Stomach (tissue), 9 donors: Measurements from ENCODE around the gene HEXIM1. TPM values are rescaled to one million over a fixed set of nuclear protein-coding genes. Genes with fewer than 3 reads are reported as not detected.

Experiments used
- DNase-seq, 2 donors: peaks; one replicate each; pipeline versions ENCODE4 v3.0.0 to v3.0.0-alpha.2; 2013 to 2019
- H3K27ac ChIP-seq, 5 donors: fragments of 200-600 bp in 4 of 5; sonication (generic) in 4 of 5; one replicate each; pipeline ENCODE4 v1.5.1; 2013 to 2019; ENCODE audit warnings: mild to moderate bottlenecking in 1 of 5, moderate library complexity in 1 of 5
- H3K27me3 ChIP-seq, 3 donors: fragments of 200-600 bp; sonication (generic); one replicate each; pipeline ENCODE4 v1.5.1; 2017 to 2019; ENCODE audit warnings: mixed run types in 1 of 3
- H3K36me3 ChIP-seq, 4 donors: fragments of 200-600 bp; sonication (generic); 1 replicate in 3 of 4; 2 replicates in 1 of 4; pipeline ENCODE4 v1.5.1; 2016 to 2019
- H3K4me1 ChIP-seq, 4 donors: fragments of 200-600 bp; sonication (generic); one replicate each; pipeline ENCODE4 v1.5.1; 2016 to 2019
- H3K4me3 ChIP-seq, 4 donors: fragments of 200-600 bp; sonication (generic) in 3 of 4; one replicate each; pipeline ENCODE4 v1.5.1; 2016 to 2019; ENCODE audit warnings: mild to moderate bottlenecking in 1 of 4
- H3K9me3 ChIP-seq, 4 donors: fragments of 200-600 bp; sonication (generic); one replicate each; pipeline ENCODE4 v1.5.1; 2016 to 2019
- EP300 ChIP-seq: sonication (generic); formaldehyde crosslinking; IDR thresholded peaks from one replicate; pipeline ENCODE4 v1.6.1; 2017; ENCODE audit warnings: antibody characterized with exemption
- POLR2A ChIP-seq, 4 donors: fragments of 450-650 bp; IDR thresholded peaks; one replicate each; pipeline ENCODE4 v1.6.1; 2016; ENCODE audit warnings: antibody characterized with exemption in 4 of 4, control low read depth in 2 of 4, mild to moderate bottlenecking in 1 of 4, moderate library complexity in 1 of 4
- POLR2AphosphoS5 ChIP-seq, 3 donors: sonication (generic); formaldehyde crosslinking; IDR thresholded peaks; one replicate each; pipeline ENCODE4 v1.6.1; 2016; ENCODE audit warnings: antibody characterized with exemption in 3 of 3
- WGBS, 5 donors: extraction: QIAGEN DNeasy Blood & Tissue Kit in 3 of 5; methylation state at CpG; one replicate each; pipeline versions ENCODE4 v1.1.5 to v1.1.7; 2013 to 2018; 5-methylcytosine and 5-hydroxymethylcytosine counted together
- intact Hi-C: fragments of 100-400 bp; cut with DNase I; formaldehyde crosslinking; loops from one replicate; pipeline ENCODE4 v1.15.1; 2023; ENCODE audit warnings: low total_unique reads
- polyA plus RNA-seq, 3 donors: library from polyadenylated mRNA; stranded (reverse); fragments of 200-250 nt; gene quantifications; one replicate each; pipeline ENCODE4 v1.2.3, GENCODE V29; 2013
- small RNA-seq, 4 donors: library from RNA; depleted of rRNA; stranded (forward); fragments of <200 nt; gene quantifications; one replicate each; pipeline ENCODE3, GENCODE V24; 2016
- total RNA-seq, 5 donors: library from RNA; depleted of rRNA; stranded (reverse); fragments of >200 nt; gene quantifications; one replicate each; pipeline versions ENCODE4 v1.1.0 to v1.2.3, GENCODE V29; 2014 to 2016
- TF ChIP-seq, protein P1 (sequence below), 7 experiments: fragments of 450-650 bp in 4 of 7; fragments of 200-600 bp in 3 of 7; sonication (generic) in 3 of 7; IDR thresholded peaks; one replicate each; pipeline ENCODE4 v1.5.1; 2016 to 2019; ENCODE audit warnings: antibody characterized with exemption in 7 of 7, control low read depth in 2 of 7, mild to moderate bottlenecking in 1 of 7
- donor health status: healthy with polysubstance abuse.
- donor health status: Bipolar disorder and iron deficiency.
- donor health status: healthy.

The HEXIM1 gene
- total and polyA plus RNA-seq, 8 donors: 6.4 to 23.8 (median 15.7) TPM

DNA sequence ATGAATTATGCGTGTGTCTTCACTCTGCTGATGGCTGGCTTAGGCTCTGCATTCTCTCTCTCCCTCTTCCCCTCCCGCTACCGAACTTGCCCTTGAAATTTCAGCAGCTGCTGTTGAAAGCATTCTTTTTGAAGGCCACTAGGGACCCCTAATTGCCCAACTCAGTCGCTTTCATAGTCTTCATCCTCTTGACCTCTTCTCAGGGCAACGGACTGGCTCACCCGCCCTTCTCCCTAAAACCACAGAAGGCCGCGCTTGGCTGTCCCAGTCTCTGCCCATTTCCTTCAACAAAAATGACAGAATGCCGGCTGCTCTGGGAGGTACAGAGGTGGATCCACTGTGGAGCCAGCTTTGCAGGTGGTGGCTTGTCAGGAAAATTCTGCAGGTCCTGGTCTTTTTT lies 52.4 kb downstream of the HEXIM1 start:
- TF ChIP-seq, protein P1, sequence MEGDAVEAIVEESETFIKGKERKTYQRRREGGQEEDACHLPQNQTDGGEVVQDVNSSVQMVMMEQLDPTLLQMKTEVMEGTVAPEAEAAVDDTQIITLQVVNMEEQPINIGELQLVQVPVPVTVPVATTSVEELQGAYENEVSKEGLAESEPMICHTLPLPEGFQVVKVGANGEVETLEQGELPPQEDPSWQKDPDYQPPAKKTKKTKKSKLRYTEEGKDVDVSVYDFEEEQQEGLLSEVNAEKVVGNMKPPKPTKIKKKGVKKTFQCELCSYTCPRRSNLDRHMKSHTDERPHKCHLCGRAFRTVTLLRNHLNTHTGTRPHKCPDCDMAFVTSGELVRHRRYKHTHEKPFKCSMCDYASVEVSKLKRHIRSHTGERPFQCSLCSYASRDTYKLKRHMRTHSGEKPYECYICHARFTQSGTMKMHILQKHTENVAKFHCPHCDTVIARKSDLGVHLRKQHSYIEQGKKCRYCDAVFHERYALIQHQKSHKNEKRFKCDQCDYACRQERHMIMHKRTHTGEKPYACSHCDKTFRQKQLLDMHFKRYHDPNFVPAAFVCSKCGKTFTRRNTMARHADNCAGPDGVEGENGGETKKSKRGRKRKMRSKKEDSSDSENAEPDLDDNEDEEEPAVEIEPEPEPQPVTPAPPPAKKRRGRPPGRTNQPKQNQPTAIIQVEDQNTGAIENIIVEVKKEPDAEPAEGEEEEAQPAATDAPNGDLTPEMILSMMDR (IDR thresholded peaks at IDR 0.05): no peak
- TF ChIP-seq EP300 (no peak), POLR2AphosphoS5 (IDR thresholded peaks at IDR 0.05) (no peak), POLR2A (IDR thresholded peaks at IDR 0.05) (no peak)

DNA sequence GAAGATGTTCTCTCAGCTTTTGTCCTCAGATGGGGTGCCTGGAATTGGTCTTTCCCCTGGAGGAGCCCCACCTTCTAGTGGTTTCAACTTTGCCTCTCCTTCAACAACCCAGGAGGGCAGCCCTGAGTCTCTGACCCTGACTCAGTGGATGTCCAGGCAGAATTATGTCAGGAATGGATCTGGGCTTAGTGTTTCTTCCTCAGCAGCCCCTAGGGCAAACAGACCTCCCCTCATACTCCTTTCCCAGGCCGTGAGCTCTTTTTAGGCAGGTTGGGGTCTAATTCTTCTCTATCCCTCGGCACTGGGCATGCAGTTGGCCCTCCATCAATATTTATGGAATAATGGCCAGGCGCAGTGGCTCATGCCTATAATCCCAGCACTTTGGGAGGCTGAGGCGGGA lies 53.2 kb downstream of the HEXIM1 start:
- peak overlapping the region in 1 of 5 donors; percentile 14 for H3K27ac ChIP-seq
- H3K4me1 ChIP-seq: peaks cover 4 to 14% (median 10%) of the 10 kb centered on the region in 4 donors
- no peaks in the 10 kb centered on the region for H3K9me3 ChIP-seq
- no peaks in the 10 kb centered on the region for H3K27me3 ChIP-seq
- intact Hi-C loops: no loop called here
- H3K36me3 ChIP-seq: no peaks in the 10 kb centered on the region
- H3K4me3 ChIP-seq: no peak overlapping the region
- TF ChIP-seq EP300: no peak
- no peak for TF ChIP-seq POLR2A (IDR thresholded peaks at IDR 0.05)
- TF ChIP-seq POLR2AphosphoS5 (IDR thresholded peaks at IDR 0.05): no peak
- TF ChIP-seq, protein P1 (IDR thresholded peaks at IDR 0.05): no peak
- DNase-seq: no peak
- WGBS, 5 donors: 90 to 96% (median 94%) methylated on average over 4 of the region's 4 CpGs

More for the DNA sequence above, 52.4 kb downstream of the HEXIM1 start:
- Histone ChIP-seq H3K36me3 (no peaks in the 10 kb centered on the region), H3K4me1 (peaks cover 4 to 14% (median 10%) of the 10 kb centered on the region in 4 donors), H3K27me3 (no peaks in the 10 kb centered on the region), H3K4me3 (no peak overlapping the region), H3K27ac (no peak overlapping the region), H3K9me3 (no peaks in the 10 kb centered on the region)
- WGBS, 5 donors: 65 to 81% (median 74%) methylated on average over 9 of the region's 9 CpGs
- intact Hi-C loops: no loop called here
- DNase-seq: peak in 1 of 2 donors; percentile 13

Small RNAs within 50 kb of the gene (small RNA-seq; reads per million reads assigned to genes)
- 0 to 0.30 (median 0.18) reads per million in 4 donors for gene MIR6784

Other genes starting within 250 kb of the HEXIM1 start
- 100 to 1,000 TPM in 3 of 5 donors, 10 to 100 TPM in 2; 70.1 to 176 (median 111) TPM for gene EFTUD2, start 249.0 kb upstream of the HEXIM1 start, total RNA-seq
- gene EFTUD2, start 249.0 kb upstream of the HEXIM1 start, polyA plus RNA-seq: 10 to 100 TPM; 15.9 to 28.6 (median 21.2) TPM
- gene GFAP, start 233.0 kb upstream of the HEXIM1 start, total RNA-seq: 1 to 10 TPM in 1 of 5 donors, not detected in 4; 9.7 TPM
- 1 to 10 TPM in 1 of 3 donors, under 1 TPM in 2; 0.15 to 1.4 (median 0.23) TPM for gene GFAP, start 233.0 kb upstream of the HEXIM1 start, polyA plus RNA-seq
- 10 to 100 TPM in 1 of 5 donors, 1 to 10 TPM in 1, under 1 TPM in 2, not detected in 1; 0.58 to 12.2 (median 2.0) TPM for gene KIF18B, start 200.7 kb upstream of the HEXIM1 start, total RNA-seq
- gene KIF18B, start 200.7 kb upstream of the HEXIM1 start, polyA plus RNA-seq: 1 to 10 TPM in 2 of 3 donors, under 1 TPM in 1; 0.15 to 2.2 (median 1.2) TPM
- gene C1QL1, start 180.2 kb upstream of the HEXIM1 start, total RNA-seq: 10 to 100 TPM in 2 of 5 donors, 1 to 10 TPM in 2, not detected in 1; 2.2 to 16.3 (median 8.1) TPM
- gene C1QL1, start 180.2 kb upstream of the HEXIM1 start, polyA plus RNA-seq: 1 to 10 TPM; 2.9 to 8.6 (median 5.2) TPM
- gene DCAKD, start 96.8 kb upstream of the HEXIM1 start, total RNA-seq: 10 to 100 TPM in 3 of 5 donors, 1 to 10 TPM in 2; 2.3 to 22.9 (median 14.9) TPM
- gene DCAKD, start 96.8 kb upstream of the HEXIM1 start, polyA plus RNA-seq: 10 to 100 TPM in 2 of 3 donors, 1 to 10 TPM in 1; 9.5 to 17.2 (median 11.5) TPM
- gene NMT1, start 87.2 kb upstream of the HEXIM1 start, total RNA-seq: 100 to 1,000 TPM in 2 of 5 donors, 10 to 100 TPM in 3; 30.1 to 229 (median 74.0) TPM
- 100 to 1,000 TPM in 1 of 3 donors, 10 to 100 TPM in 2; 23.3 to 230 (median 49.7) TPM for gene NMT1, start 87.2 kb upstream of the HEXIM1 start, polyA plus RNA-seq
- gene PLCD3, start 16.0 kb upstream of the HEXIM1 start, total RNA-seq: 100 to 1,000 TPM in 1 of 5 donors, 10 to 100 TPM in 3, 1 to 10 TPM in 1; 7.6 to 215 (median 31.0) TPM
- gene PLCD3, start 16.0 kb upstream of the HEXIM1 start, polyA plus RNA-seq: 100 to 1,000 TPM in 1 of 3 donors, 10 to 100 TPM in 2; 17.2 to 106 (median 53.2) TPM
- gene ACBD4, start 12.8 kb upstream of the HEXIM1 start, total RNA-seq: 10 to 100 TPM in 3 of 5 donors, 1 to 10 TPM in 2; 4.6 to 24.6 (median 15.2) TPM
- 10 to 100 TPM; 16.1 to 23.1 (median 18.1) TPM for gene ACBD4, start 12.8 kb upstream of the HEXIM1 start, polyA plus RNA-seq
- 10 to 100 TPM in 2 of 5 donors, 1 to 10 TPM in 2, under 1 TPM in 1; 0.92 to 34.4 (median 6.7) TPM for gene HEXIM2, start 13.4 kb downstream of the HEXIM1 start, total RNA-seq
- 10 to 100 TPM; 10.8 to 12.5 (median 11.1) TPM for gene HEXIM2, start 13.4 kb downstream of the HEXIM1 start, polyA plus RNA-seq
- gene FMNL1, start 73.4 kb downstream of the HEXIM1 start, total RNA-seq: 10 to 100 TPM in 3 of 5 donors, 1 to 10 TPM in 2; 8.1 to 34.5 (median 16.5) TPM
- gene FMNL1, start 73.4 kb downstream of the HEXIM1 start, polyA plus RNA-seq: 10 to 100 TPM in 1 of 3 donors, 1 to 10 TPM in 2; 4.5 to 10.1 (median 8.2) TPM
- gene SPATA32, start 113.6 kb downstream of the HEXIM1 start, total RNA-seq: not detected
- not detected for gene SPATA32, start 113.6 kb downstream of the HEXIM1 start, polyA plus RNA-seq
- gene MAP3K14, start 168.5 kb downstream of the HEXIM1 start, total RNA-seq: 10 to 100 TPM in 2 of 5 donors, 1 to 10 TPM in 3; 1.2 to 17.7 (median 9.7) TPM
- gene MAP3K14, start 168.5 kb downstream of the HEXIM1 start, polyA plus RNA-seq: 10 to 100 TPM in 1 of 3 donors, 1 to 10 TPM in 2; 6.3 to 11.0 (median 6.4) TPM